GM19328 (cell line): ENCODE data around the gene IKZF3.
A peak's percentile ranks its signal among the peaks of the same experiment; 100 is the strongest.
"Not testable (repeated sequence)": the region's sequence is repeated elsewhere in the genome, so short reads cannot be mapped to it uniquely, and the experiment has no call there.

ENCODE experiments used
- ATAC-seq: cut with Tn5 transposase; IDR thresholded peaks from one replicate; pipeline ENCODE4 v1.9.1; 2021; ENCODE audit warnings: mild to moderate bottlenecking, moderate library complexity; ENCODE audit not compliant: unreplicated experiment

Gene IKZF3

GRCh38 chr17:39757176-39757662 is 106.9 kb downstream of the IKZF3 start:
- ATAC-seq: no peak

GRCh38 chr17:39756380-39757079 is 107.6 kb downstream of the IKZF3 start:
- no peak for ATAC-seq

- ATAC-seq: no peak
These were observed 108.3 kb downstream of the IKZF3 start for GRCh38 chr17:39755554-39756379.

- no peak for ATAC-seq
These were observed 109.1 kb downstream of the IKZF3 start for GRCh38 chr17:39754958-39755553.

GRCh38 chr17:39754161-39754957 is 109.8 kb downstream of the IKZF3 start:
- peak; percentile 64 for ATAC-seq

GRCh38 chr17:39753514-39754160 is 110.5 kb downstream of the IKZF3 start:
- peak; percentile 21 for ATAC-seq

GRCh38 chr17:39752241-39752881 is 111.8 kb downstream of the IKZF3 start:
- no peak for ATAC-seq

- no peak for ATAC-seq
These were observed 112.5 kb downstream of the IKZF3 start for GRCh38 chr17:39751637-39752036.

- no peak for ATAC-seq
These were observed 113.0 kb downstream of the IKZF3 start for GRCh38 chr17:39751016-39751543.

GRCh38 chr17:39750131-39751015 is 113.7 kb downstream of the IKZF3 start:
- ATAC-seq: no peak

- not testable (repeated sequence) for ATAC-seq
These were observed 115.6 kb downstream of the IKZF3 start for GRCh38 chr17:39748444-39749034.

- no peak for ATAC-seq
These were observed 116.4 kb downstream of the IKZF3 start for GRCh38 chr17:39747745-39748144.

- no peak for ATAC-seq
These were observed 118.0 kb downstream of the IKZF3 start for GRCh38 chr17:39746145-39746461.

- ATAC-seq: no peak
These were observed 118.6 kb downstream of the IKZF3 start for GRCh38 chr17:39745335-39746144.

GRCh38 chr17:39744836-39745215 is 119.3 kb downstream of the IKZF3 start:
- ATAC-seq: no peak

- no peak for ATAC-seq
These were observed 119.9 kb downstream of the IKZF3 start for GRCh38 chr17:39744075-39744835.
